GM23338 (cell line): ENCODE data around the gene TMEM223. TPM values are rescaled to one million over a fixed set of nuclear protein-coding genes. Genes with fewer than 3 reads are reported as not detected.
"Not testable (repeated sequence)": the region's sequence is repeated elsewhere in the genome, so short reads cannot be mapped to it uniquely, and the experiment has no call there.

Experiments used
- ATAC-seq: fragments of 200-7000 bp; cut with Tn5 transposase; 3 replicates; pipeline ENCODE4 v1.9.1; 2020
- DNase-seq: peaks from one replicate; pipeline ENCODE4 v3.0.0-alpha.2; 2015; ENCODE audit warnings: low spot score
- H2AFZ ChIP-seq: fragments of 200-600 bp; sonication (generic); 2 replicates; pipeline ENCODE4 v1.8.0; 2016; ENCODE audit warnings: antibody characterized with exemption, mild to moderate bottlenecking, moderate library complexity
- H3F3A ChIP-seq: fragments of 200-600 bp; sonication (generic); replicated peaks from 2 replicates; pipeline ENCODE4 v1.8.0; 2017; ENCODE audit warnings: antibody characterized with exemption, mixed run types, low read depth
- H3K27ac ChIP-seq: fragments of 200-600 bp; sonication (generic); 2 replicates; pipeline ENCODE4 v1.6.1; 2016; ENCODE audit warnings: low read depth
- H3K27me3 ChIP-seq: fragments of 200-600 bp; sonication (generic); 2 replicates; pipeline ENCODE4 v1.8.0; 2016; ENCODE audit warnings: mild to moderate bottlenecking, mixed run types, moderate library complexity; ENCODE audit not compliant: insufficient read depth
- H3K36me3 ChIP-seq: fragments of 200-600 bp; sonication (generic); 2 replicates; pipeline ENCODE4 v1.8.0; 2016; ENCODE audit warnings: mild to moderate bottlenecking; ENCODE audit not compliant: insufficient read depth
- H3K4me1 ChIP-seq: fragments of 200-600 bp; sonication (generic); 2 replicates; pipeline ENCODE4 v1.8.0; 2016; ENCODE audit warnings: mild to moderate bottlenecking, moderate library complexity; ENCODE audit not compliant: insufficient read depth
- H3K4me2 ChIP-seq: fragments of 200-600 bp; sonication (generic); 2 replicates; pipeline ENCODE4 v1.7.1; 2017; ENCODE audit warnings: mixed run types
- H3K4me3 ChIP-seq: fragments of 200-600 bp; sonication (generic); 2 replicates; pipeline ENCODE4 v1.6.1; 2016; ENCODE audit warnings: mixed run types
- H3K79me2 ChIP-seq: fragments of 200-600 bp; sonication (generic); replicated peaks from 2 replicates; pipeline ENCODE4 v1.8.0; 2017; ENCODE audit warnings: mild to moderate bottlenecking; ENCODE audit not compliant: insufficient read depth
- H3K9me2 ChIP-seq: fragments of 200-600 bp; sonication (generic); 2 replicates; pipeline ENCODE4 v1.8.0; 2017; ENCODE audit not compliant: insufficient read depth
- H4K20me1 ChIP-seq: fragments of 200-600 bp; sonication (generic); replicated peaks from 2 replicates; pipeline ENCODE4 v1.8.0; 2017; ENCODE audit warnings: mild to moderate bottlenecking; ENCODE audit not compliant: insufficient read depth
- H3K27ac Mint-ChIP-seq: 2 replicates; pipeline ENCODE4 v1.8.0; 2020; ENCODE audit warnings: inconsistent platforms, mild to moderate bottlenecking, moderate library complexity, mixed read lengths
- H3K27me3 Mint-ChIP-seq: 3 replicates; pipeline ENCODE4 v1.8.0; 2022; ENCODE audit warnings: low read depth, mild to moderate bottlenecking, moderate library complexity, mixed read lengths, inconsistent platforms; ENCODE audit not compliant: insufficient read depth, poor library complexity
- H3K36me3 Mint-ChIP-seq: 3 replicates; pipeline ENCODE4 v1.8.0; 2021; ENCODE audit warnings: low read depth, mild to moderate bottlenecking, inconsistent platforms, moderate library complexity, mixed read lengths
- H3K4me1 Mint-ChIP-seq: 3 replicates; pipeline ENCODE4 v1.8.0; 2020; ENCODE audit warnings: mild to moderate bottlenecking, inconsistent platforms, mixed read lengths
- H3K4me3 Mint-ChIP-seq: 3 replicates; pipeline ENCODE4 v1.8.0; 2021; ENCODE audit warnings: moderate library complexity, mild to moderate bottlenecking, inconsistent platforms, mixed read lengths
- H3K9me3 Mint-ChIP-seq: 3 replicates; pipeline ENCODE4 v1.8.0; 2020; ENCODE audit warnings: moderate library complexity, mild to moderate bottlenecking, inconsistent platforms, mixed read lengths
- CREB1 ChIP-seq: fragments of 250-450 bp; sonication (Bioruptor Pico); IDR thresholded peaks from 2 replicates; pipeline ENCODE4 v1.5.0; 2020; ENCODE audit warnings: low read depth, mild to moderate bottlenecking, moderate library complexity
- JUNB ChIP-seq: IDR thresholded peaks from one replicate; pipeline ENCODE4 v1.6.1; 2016; ENCODE audit warnings: antibody characterized with exemption; ENCODE audit not compliant: unreplicated experiment
- POLR2AphosphoS5 ChIP-seq: IDR thresholded peaks from 2 replicates; pipeline ENCODE4 v1.6.1; 2016; ENCODE audit warnings: antibody characterized with exemption, low read depth
- STAT1 ChIP-seq: IDR thresholded peaks from one replicate; pipeline ENCODE4 v1.6.1; 2016; ENCODE audit warnings: antibody characterized with exemption; ENCODE audit not compliant: unreplicated experiment
- long read RNA-seq: library from polyadenylated mRNA; unstranded; transcript quantifications from one replicate; pipeline ENCODE4 v2.0.0, GENCODE V29; 2020; ENCODE audit not compliant: unreplicated experiment
- polyA plus RNA-seq: library from polyadenylated mRNA; unstranded; fragments of >200 nt; fragmentation: Nextera tagmentation; extraction: Ambion mirVana; gene quantifications from 2 replicates; pipeline ENCODE4 v1.2.1, GENCODE V29; 2016
- total RNA-seq: library from RNA; depleted of rRNA; stranded (reverse); fragments of >200 nt; shearing (Covaris generic); gene quantifications from 2 replicates; pipeline ENCODE4 v1.2.3, GENCODE V29; 2014; rRNA removed
- TF ChIP-seq, protein P1 (sequence below): fragments of 250-450 bp; sonication (Bioruptor Pico); IDR thresholded peaks from 2 replicates; pipeline ENCODE4 v1.5.0; 2020; ENCODE audit warnings: mild to moderate bottlenecking, moderate library complexity
- TF ChIP-seq, protein P2 (sequence below): IDR thresholded peaks from 2 replicates; pipeline ENCODE4 v1.6.1; 2016; ENCODE audit warnings: antibody characterized with exemption
- TF ChIP-seq, protein P3 (sequence below), 2 experiments: fragments of 200-600 bp in 1 of 2; sonication (generic) in 1 of 2; conservative IDR thresholded peaks; 2 replicates each; pipeline versions ENCODE4 v1.5.1 to v1.6.1; 2016 to 2017; ENCODE audit warnings: antibody characterized with exemption in 2 of 2, low read depth in 2 of 2, mild to moderate bottlenecking in 2 of 2, moderate library complexity in 1 of 2

TMEM223 gene, protein sequence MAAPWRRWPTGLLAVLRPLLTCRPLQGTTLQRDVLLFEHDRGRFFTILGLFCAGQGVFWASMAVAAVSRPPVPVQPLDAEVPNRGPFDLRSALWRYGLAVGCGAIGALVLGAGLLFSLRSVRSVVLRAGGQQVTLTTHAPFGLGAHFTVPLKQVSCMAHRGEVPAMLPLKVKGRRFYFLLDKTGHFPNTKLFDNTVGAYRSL
- 35.6 and 46.1 TPM in 2 replicates for total RNA-seq
- polyA plus RNA-seq, result 59.6 and 69.1 TPM in 2 replicates
- long read RNA-seq, transcript TMEM223-201 (2 exons, 1,288 nt), result major isoform, 54 of 57 reads
- long read RNA-seq, partial matches to known transcripts, result 0 of 57 reads
- long read RNA-seq, other reads (novel, unspliced or antisense), result 2 of 57 reads

DNA sequence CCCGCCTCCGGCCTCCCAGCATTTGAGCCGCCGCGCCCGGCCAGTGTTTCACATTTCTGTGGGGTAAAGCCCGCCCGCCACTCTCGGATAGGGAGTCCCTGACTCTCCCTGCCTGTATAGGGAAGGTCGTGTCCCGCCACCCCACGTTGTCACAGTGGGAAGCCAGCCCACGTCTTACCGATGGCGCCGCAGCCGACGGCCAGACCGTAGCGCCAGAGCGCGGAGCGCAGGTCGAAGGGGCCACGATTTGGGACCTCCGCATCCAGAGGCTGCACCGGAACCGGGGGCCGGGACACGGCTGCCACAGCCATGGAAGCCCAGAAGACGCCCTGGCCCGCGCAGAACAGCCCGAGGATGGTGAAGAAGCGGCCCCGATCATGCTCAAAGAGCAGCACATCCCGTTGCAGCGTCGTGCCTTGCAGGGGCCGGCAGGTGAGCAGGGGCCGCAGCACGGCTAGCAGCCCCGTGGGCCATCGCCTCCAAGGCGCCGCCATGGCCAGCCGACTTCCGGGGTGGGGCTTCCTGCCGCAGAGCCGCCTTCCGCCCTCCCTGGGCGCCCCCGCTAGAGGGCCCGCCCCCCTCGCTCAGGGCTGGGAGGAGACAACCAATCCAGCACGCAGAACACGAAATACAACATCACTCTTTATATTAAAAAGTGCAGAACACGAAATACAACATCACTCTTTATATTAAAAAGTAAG is at the start of gene TMEM223:
Gene TMEM223 (minus strand): TSS at position 506 of the 701 bp plus-strand sequence. CDS start 12 bp downstream, at position 494.
- Mint-ChIP-seq H3K27me3 (peaks cover 21% of the 10 kb centered on the region), H3K4me1 (peaks cover 26% of the 10 kb centered on the region), H3K27ac (peak within 1 kb of the TSS; percentile 89), H3K36me3 (peaks cover 77% of the 10 kb centered on the region), H3K4me3 (peak within 1 kb of the TSS; percentile 94), H3K9me3 (no peaks in the 10 kb centered on the region; the same call in 2 of the 3 replicates)
- TF ChIP-seq CREB1 (CRISPR knock-in tag) (peak; percentile 38; the same call in 1 of the 2 replicates), POLR2AphosphoS5 (peak; percentile 97), JUNB (no peak), STAT1 (no peak)
- TF ChIP-seq, protein P1, sequence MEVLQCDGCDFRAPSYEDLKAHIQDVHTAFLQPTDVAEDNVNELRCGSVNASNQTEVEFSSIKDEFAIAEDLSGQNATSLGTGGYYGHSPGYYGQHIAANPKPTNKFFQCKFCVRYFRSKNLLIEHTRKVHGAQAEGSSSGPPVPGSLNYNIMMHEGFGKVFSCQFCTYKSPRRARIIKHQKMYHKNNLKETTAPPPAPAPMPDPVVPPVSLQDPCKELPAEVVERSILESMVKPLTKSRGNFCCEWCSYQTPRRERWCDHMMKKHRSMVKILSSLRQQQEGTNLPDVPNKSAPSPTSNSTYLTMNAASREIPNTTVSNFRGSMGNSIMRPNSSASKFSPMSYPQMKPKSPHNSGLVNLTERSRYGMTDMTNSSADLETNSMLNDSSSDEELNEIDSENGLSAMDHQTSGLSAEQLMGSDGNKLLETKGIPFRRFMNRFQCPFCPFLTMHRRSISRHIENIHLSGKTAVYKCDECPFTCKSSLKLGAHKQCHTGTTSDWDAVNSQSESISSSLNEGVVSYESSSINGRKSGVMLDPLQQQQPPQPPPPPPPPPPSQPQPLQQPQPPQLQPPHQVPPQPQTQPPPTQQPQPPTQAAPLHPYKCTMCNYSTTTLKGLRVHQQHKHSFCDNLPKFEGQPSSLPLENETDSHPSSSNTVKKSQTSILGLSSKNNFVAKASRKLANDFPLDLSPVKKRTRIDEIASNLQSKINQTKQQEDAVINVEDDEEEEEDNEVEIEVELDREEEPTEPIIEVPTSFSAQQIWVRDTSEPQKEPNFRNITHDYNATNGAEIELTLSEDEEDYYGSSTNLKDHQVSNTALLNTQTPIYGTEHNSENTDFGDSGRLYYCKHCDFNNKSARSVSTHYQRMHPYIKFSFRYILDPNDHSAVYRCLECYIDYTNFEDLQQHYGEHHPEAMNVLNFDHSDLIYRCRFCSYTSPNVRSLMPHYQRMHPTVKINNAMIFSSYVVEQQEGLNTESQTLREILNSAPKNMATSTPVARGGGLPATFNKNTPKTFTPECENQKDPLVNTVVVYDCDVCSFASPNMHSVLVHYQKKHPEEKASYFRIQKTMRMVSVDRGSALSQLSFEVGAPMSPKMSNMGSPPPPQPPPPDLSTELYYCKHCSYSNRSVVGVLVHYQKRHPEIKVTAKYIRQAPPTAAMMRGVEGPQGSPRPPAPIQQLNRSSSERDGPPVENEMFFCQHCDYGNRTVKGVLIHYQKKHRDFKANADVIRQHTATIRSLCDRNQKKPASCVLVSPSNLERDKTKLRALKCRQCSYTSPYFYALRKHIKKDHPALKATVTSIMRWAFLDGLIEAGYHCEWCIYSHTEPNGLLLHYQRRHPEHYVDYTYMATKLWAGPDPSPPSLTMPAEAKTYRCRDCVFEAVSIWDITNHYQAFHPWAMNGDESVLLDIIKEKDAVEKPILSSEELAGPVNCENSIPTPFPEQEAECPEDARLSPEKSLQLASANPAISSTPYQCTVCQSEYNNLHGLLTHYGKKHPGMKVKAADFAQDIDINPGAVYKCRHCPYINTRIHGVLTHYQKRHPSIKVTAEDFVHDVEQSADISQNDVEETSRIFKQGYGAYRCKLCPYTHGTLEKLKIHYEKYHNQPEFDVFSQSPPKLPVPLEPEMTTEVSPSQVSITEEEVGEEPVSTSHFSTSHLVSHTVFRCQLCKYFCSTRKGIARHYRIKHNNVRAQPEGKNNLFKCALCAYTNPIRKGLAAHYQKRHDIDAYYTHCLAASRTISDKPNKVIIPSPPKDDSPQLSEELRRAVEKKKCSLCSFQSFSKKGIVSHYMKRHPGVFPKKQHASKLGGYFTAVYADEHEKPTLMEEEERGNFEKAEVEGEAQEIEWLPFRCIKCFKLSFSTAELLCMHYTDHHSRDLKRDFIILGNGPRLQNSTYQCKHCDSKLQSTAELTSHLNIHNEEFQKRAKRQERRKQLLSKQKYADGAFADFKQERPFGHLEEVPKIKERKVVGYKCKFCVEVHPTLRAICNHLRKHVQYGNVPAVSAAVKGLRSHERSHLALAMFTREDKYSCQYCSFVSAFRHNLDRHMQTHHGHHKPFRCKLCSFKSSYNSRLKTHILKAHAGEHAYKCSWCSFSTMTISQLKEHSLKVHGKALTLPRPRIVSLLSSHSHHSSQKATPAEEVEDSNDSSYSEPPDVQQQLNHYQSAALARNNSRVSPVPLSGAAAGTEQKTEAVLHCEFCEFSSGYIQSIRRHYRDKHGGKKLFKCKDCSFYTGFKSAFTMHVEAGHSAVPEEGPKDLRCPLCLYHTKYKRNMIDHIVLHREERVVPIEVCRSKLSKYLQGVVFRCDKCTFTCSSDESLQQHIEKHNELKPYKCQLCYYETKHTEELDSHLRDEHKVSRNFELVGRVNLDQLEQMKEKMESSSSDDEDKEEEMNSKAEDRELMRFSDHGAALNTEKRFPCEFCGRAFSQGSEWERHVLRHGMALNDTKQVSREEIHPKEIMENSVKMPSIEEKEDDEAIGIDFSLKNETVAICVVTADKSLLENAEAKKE (CRISPR knock-in tag), result no peak
- TF ChIP-seq, protein P2, sequence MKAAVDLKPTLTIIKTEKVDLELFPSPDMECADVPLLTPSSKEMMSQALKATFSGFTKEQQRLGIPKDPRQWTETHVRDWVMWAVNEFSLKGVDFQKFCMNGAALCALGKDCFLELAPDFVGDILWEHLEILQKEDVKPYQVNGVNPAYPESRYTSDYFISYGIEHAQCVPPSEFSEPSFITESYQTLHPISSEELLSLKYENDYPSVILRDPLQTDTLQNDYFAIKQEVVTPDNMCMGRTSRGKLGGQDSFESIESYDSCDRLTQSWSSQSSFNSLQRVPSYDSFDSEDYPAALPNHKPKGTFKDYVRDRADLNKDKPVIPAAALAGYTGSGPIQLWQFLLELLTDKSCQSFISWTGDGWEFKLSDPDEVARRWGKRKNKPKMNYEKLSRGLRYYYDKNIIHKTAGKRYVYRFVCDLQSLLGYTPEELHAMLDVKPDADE, result peak; percentile 82
- TF ChIP-seq, protein P3, sequence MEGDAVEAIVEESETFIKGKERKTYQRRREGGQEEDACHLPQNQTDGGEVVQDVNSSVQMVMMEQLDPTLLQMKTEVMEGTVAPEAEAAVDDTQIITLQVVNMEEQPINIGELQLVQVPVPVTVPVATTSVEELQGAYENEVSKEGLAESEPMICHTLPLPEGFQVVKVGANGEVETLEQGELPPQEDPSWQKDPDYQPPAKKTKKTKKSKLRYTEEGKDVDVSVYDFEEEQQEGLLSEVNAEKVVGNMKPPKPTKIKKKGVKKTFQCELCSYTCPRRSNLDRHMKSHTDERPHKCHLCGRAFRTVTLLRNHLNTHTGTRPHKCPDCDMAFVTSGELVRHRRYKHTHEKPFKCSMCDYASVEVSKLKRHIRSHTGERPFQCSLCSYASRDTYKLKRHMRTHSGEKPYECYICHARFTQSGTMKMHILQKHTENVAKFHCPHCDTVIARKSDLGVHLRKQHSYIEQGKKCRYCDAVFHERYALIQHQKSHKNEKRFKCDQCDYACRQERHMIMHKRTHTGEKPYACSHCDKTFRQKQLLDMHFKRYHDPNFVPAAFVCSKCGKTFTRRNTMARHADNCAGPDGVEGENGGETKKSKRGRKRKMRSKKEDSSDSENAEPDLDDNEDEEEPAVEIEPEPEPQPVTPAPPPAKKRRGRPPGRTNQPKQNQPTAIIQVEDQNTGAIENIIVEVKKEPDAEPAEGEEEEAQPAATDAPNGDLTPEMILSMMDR (conservative IDR thresholded peaks at IDR 0.05; ENCODE audit: low read depth in 2 of 2), result peak in 1 of 2 experiments; percentile 24; a peak in 1 of 4 replicates
- no peaks in the 10 kb centered on the region for H3K9me2 ChIP-seq
- peaks cover 40% of the 10 kb centered on the region for H3K79me2 ChIP-seq
- H3K4me1 ChIP-seq, result peaks cover 11% of the 10 kb centered on the region; the same call in 1 of the 2 replicates
- peak within 1 kb of the TSS; percentile 80; the same call in 1 of the 2 replicates for H2AFZ ChIP-seq
- peaks cover 63% of the 10 kb centered on the region for H3F3A ChIP-seq
- peak within 1 kb of the TSS; percentile 98 for H3K4me3 ChIP-seq
- peaks cover 3% of the 10 kb centered on the region for H4K20me1 ChIP-seq
- ATAC-seq (peak; percentile 80), DNase-seq (peak; percentile 94)
- no peaks in the 10 kb centered on the region for H3K27me3 ChIP-seq
- H3K4me2 ChIP-seq, result peak within 1 kb of the TSS; percentile 97
- peak within 1 kb of the TSS; percentile 85 for H3K27ac ChIP-seq
- H3K36me3 ChIP-seq, result peaks cover 43% of the 10 kb centered on the region

DNA sequence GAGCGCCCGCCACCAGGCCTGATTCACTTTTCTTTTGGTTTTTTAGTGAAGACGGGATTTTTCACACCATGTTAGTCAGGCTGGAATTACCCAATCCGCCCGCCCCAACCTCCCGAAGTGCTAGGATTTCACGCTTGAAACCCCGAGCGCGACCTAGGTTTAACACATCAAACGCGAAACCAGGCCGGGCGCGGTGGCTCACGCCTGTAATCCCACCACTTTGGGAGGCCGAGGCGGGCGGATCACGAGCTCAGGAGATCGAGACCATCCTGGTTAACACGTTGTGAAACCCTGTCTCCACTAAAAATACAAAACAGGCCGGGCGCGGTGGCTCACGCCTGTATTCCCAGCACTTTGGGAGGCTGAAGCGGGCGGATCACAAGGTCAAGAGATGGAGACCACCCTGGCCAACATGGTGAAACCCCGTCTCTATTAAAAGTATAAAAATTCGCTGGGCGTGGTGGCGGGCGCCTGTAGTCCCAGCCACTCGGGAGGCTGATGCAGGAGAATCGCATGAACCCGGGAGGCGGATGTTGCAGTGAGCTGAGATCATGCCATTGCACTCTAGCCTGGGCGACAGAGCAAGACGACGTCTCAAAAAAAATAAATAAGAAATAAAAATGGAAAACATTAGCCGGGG is 49.0 kb upstream of the TMEM223 start:
- H3K27ac Mint-ChIP-seq, H3K4me1 ChIP-seq, H3K9me3 Mint-ChIP-seq, H3K36me3 ChIP-seq, H3K27me3 ChIP-seq, H4K20me1 ChIP-seq, H2AFZ ChIP-seq, H3K4me3 Mint-ChIP-seq, H3K9me2 ChIP-seq: not testable (repeated sequence)
- Histone ChIP-seq H3K4me3 (peak overlapping the region; percentile 64), H3K79me2 (peaks cover 32% of the 10 kb centered on the region), H3K27ac (peak overlapping the region; percentile 98), H3K4me2 (peak overlapping the region; percentile 82), H3F3A (peaks cover 31% of the 10 kb centered on the region; the same call in 1 of the 2 replicates)
- Mint-ChIP-seq H3K4me1 (peaks cover 18% of the 10 kb centered on the region), H3K27me3 (peaks cover 16% of the 10 kb centered on the region), H3K36me3 (peaks cover 27% of the 10 kb centered on the region)
- DNase-seq (peak; percentile 79), ATAC-seq (peak; percentile 4)
